ENCODE results near the gene CBLIF. TPM values are rescaled to one million over a fixed set of nuclear protein-coding genes. Genes with fewer than 3 reads are reported as not detected.

Gene CBLIF
- total and polyA plus RNA-seq, 2 donors (not counting 1 experiment from before 2014, with no cell fraction given), result not detected

DNA sequence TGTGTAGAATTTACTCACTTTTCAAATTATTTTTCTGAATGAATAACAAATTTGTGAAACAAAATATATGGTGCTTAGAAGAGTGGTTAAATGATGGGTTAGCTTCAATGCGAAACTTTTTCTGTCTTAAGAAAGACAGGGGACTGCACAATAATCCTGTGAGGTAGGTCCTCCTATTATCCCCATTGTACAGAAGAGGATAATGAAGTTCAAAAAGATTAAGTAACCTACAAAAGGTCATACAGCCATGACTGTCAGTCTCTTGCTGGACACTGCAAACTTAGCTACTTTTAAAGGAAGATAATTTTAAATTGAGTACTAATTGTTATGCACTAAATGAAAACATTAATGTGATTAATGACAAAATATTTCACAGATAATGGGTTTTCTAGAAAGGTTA lies 38.3 kb upstream of the CBLIF start:
- H3K4me2 ChIP-seq (ENCODE audit: extremely low read depth, insufficient read depth, low read length), result no peak overlapping the region
- H3K27me3 ChIP-seq (ENCODE audit: control insufficient read depth, insufficient read depth, low read length), result no peaks in the 10 kb centered on the region
- TF ChIP-seq EZH2 (IDR thresholded peaks at IDR 0.05; ENCODE audit: low read length, missing control alignments), result no peak
- TF ChIP-seq, protein P1, sequence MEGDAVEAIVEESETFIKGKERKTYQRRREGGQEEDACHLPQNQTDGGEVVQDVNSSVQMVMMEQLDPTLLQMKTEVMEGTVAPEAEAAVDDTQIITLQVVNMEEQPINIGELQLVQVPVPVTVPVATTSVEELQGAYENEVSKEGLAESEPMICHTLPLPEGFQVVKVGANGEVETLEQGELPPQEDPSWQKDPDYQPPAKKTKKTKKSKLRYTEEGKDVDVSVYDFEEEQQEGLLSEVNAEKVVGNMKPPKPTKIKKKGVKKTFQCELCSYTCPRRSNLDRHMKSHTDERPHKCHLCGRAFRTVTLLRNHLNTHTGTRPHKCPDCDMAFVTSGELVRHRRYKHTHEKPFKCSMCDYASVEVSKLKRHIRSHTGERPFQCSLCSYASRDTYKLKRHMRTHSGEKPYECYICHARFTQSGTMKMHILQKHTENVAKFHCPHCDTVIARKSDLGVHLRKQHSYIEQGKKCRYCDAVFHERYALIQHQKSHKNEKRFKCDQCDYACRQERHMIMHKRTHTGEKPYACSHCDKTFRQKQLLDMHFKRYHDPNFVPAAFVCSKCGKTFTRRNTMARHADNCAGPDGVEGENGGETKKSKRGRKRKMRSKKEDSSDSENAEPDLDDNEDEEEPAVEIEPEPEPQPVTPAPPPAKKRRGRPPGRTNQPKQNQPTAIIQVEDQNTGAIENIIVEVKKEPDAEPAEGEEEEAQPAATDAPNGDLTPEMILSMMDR (conservative IDR thresholded peaks at IDR 0.05 in 1 of 2, IDR thresholded peaks at IDR 0.05 in 1 of 2; ENCODE audit: low read depth in 1 of 2, low read length in 2 of 2), result no peak
- no peaks in the 10 kb centered on the region for H3K79me2 ChIP-seq (ENCODE audit: control insufficient read depth, insufficient read depth, low read length)
- H3K9ac ChIP-seq (ENCODE audit: insufficient read depth, low read length), result no peak overlapping the region
- no peak overlapping the region for H2AFZ ChIP-seq (ENCODE audit: low read length)
- no peaks in the 10 kb centered on the region for H3K36me3 ChIP-seq (ENCODE audit: control insufficient read depth, insufficient read depth, low read length)
- no peaks in the 10 kb centered on the region for H4K20me1 ChIP-seq (ENCODE audit: control insufficient read depth, extremely low read depth, insufficient read depth, low read length)
- no peak for DNase-seq (ENCODE audit: low read depth in 2 of 2)
- H3K9me3 ChIP-seq (ENCODE audit: control insufficient read depth, insufficient read depth, low read depth, low read length), result no peaks in the 10 kb centered on the region
- no peak overlapping the region for H3K4me3 ChIP-seq (replicated peaks in 1 of 4; ENCODE audit: control extremely low read depth in 1 of 4, insufficient read depth in 1 of 4, low read depth in 3 of 4, low read length in 4 of 4)
- no peak overlapping the region for H3K27ac ChIP-seq (ENCODE audit: insufficient read depth, low read length)
- no peaks in the 10 kb centered on the region for H3K4me1 ChIP-seq (ENCODE audit: control insufficient read depth, extremely low read depth, insufficient read depth, low read length)

DNA sequence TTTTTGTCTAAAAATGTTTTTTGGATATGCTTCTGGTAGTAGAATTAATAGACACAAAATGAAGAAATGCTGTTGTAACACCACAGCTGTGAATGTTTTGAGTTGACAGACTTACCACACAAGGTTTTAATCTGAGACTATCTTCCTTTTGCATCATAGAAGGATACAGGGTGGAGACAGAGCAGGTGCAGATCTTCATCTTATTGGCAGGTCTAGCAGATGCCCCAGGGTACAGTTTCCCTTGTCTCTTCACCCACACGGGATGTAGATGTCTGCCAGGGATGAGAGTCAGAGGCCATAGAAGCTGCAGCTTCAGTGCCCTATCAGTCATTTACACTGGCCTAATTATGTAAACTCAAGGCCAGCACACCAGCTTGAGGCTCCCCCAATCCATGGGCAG lies 34.3 kb upstream of the CBLIF start:
- Histone ChIP-seq H3K9me3 (ENCODE audit: control insufficient read depth, insufficient read depth, low read depth, low read length) (no peaks in the 10 kb centered on the region), H3K79me2 (ENCODE audit: control insufficient read depth, insufficient read depth, low read length) (no peaks in the 10 kb centered on the region), H2AFZ (ENCODE audit: low read length) (no peak overlapping the region), H3K27me3 (ENCODE audit: control insufficient read depth, insufficient read depth, low read length) (no peaks in the 10 kb centered on the region), H3K36me3 (ENCODE audit: control insufficient read depth, insufficient read depth, low read length) (no peaks in the 10 kb centered on the region), H3K27ac (ENCODE audit: insufficient read depth, low read length) (no peak overlapping the region), H3K4me2 (ENCODE audit: extremely low read depth, insufficient read depth, low read length) (no peak overlapping the region), H3K4me3 (replicated peaks in 1 of 4; ENCODE audit: control extremely low read depth in 1 of 4, insufficient read depth in 1 of 4, low read depth in 3 of 4, low read length in 4 of 4) (no peak overlapping the region), H4K20me1 (ENCODE audit: control insufficient read depth, extremely low read depth, insufficient read depth, low read length) (no peaks in the 10 kb centered on the region), H3K9ac (ENCODE audit: insufficient read depth, low read length) (no peak overlapping the region), H3K4me1 (ENCODE audit: control insufficient read depth, extremely low read depth, insufficient read depth, low read length) (no peaks in the 10 kb centered on the region)
- DNase-seq (ENCODE audit: low read depth in 2 of 2), result no peak
- no peak for TF ChIP-seq EZH2 (IDR thresholded peaks at IDR 0.05; ENCODE audit: low read length, missing control alignments)
- TF ChIP-seq, protein P1 (conservative IDR thresholded peaks at IDR 0.05 in 1 of 2, IDR thresholded peaks at IDR 0.05 in 1 of 2; ENCODE audit: low read depth in 1 of 2, low read length in 2 of 2), result no peak

DNA sequence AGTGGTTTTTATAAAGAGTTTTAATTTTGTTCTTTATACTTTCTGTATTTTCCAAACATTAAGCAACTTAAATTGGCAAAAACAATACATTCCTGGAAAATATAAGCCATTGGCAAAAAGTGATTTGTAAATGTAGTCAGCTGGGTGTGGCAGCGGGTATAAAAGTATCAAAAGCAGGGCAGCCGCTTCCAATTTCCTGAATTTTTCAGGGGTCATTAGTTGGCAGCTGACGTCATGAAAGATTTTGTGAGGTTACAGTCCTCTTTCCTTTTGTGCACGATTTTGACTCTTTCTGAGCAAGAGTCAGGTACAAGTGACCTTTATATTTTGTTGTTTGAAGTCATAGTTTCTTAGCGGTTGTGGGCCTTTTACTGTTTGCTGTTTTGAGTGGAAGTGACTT lies 33.3 kb upstream of the CBLIF start, which contains the start of gene OOSP3:
Gene OOSP3, plus strand, starts transcription at position 208 of the 400 bp plus-strand sequence. Its CDS starts 27 bp downstream, at position 235.
- H3K27me3 ChIP-seq (ENCODE audit: control insufficient read depth, insufficient read depth, low read length), result no peaks in the 10 kb centered on the region
- DNase-seq (ENCODE audit: low read depth in 2 of 2), result no peak
- H4K20me1 ChIP-seq (ENCODE audit: control insufficient read depth, extremely low read depth, insufficient read depth, low read length), result no peaks in the 10 kb centered on the region
- no peak within 1 kb of the TSS for H3K4me3 ChIP-seq (replicated peaks in 1 of 4; ENCODE audit: control extremely low read depth in 1 of 4, insufficient read depth in 1 of 4, low read depth in 3 of 4, low read length in 4 of 4)
- H3K36me3 ChIP-seq (ENCODE audit: control insufficient read depth, insufficient read depth, low read length), result no peaks in the 10 kb centered on the region
- H2AFZ ChIP-seq (ENCODE audit: low read length), result no peak within 1 kb of the TSS
- no peak within 1 kb of the TSS for H3K4me2 ChIP-seq (ENCODE audit: extremely low read depth, insufficient read depth, low read length)
- no peaks in the 10 kb centered on the region for H3K4me1 ChIP-seq (ENCODE audit: control insufficient read depth, extremely low read depth, insufficient read depth, low read length)
- H3K79me2 ChIP-seq (ENCODE audit: control insufficient read depth, insufficient read depth, low read length), result no peaks in the 10 kb centered on the region
- H3K9ac ChIP-seq (ENCODE audit: insufficient read depth, low read length), result no peak within 1 kb of the TSS
- H3K27ac ChIP-seq (ENCODE audit: insufficient read depth, low read length), result no peak within 1 kb of the TSS
- H3K9me3 ChIP-seq (ENCODE audit: control insufficient read depth, insufficient read depth, low read depth, low read length), result no peaks in the 10 kb centered on the region
- TF ChIP-seq EZH2 (IDR thresholded peaks at IDR 0.05; ENCODE audit: low read length, missing control alignments), result no peak
- TF ChIP-seq, protein P1 (conservative IDR thresholded peaks at IDR 0.05 in 1 of 2, IDR thresholded peaks at IDR 0.05 in 1 of 2; ENCODE audit: low read depth in 1 of 2, low read length in 2 of 2), result no peak
